GM12891 (cell line): ENCODE measurements around the gene NEK6.

ENCODE experiments used
- POLR2AphosphoS5 ChIP-seq: IDR thresholded peaks from 2 replicates; pipeline ENCODE4 v1.6.1; 2011; ENCODE audit warnings: low read depth, low read length, control low read depth
- TAF1 ChIP-seq: IDR thresholded peaks from 2 replicates; pipeline ENCODE4 v1.6.1; 2011; ENCODE audit warnings: low read depth, low read length, control low read depth

DNA sequence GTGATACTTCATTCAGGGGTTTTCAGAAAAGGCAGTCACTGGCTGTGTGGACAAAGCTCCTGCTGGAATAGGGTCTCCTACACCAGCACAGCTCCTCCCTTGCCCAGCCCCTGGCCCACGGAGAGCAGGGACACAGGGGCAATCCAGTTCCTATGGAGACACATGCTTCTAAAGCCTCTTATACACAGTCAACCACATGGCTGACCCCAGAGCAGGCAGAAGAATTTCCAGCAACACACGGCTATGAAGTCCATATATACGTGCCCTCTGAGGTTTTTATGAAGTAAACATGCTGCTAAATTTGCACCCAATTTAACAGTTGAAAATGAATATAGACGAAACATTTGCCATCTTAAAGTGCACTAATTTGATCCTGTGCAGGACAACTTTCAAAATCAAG is 138.1 kb downstream of the NEK6 start:
- no peak for TF ChIP-seq TAF1
- no peak for TF ChIP-seq POLR2AphosphoS5
